Spinal cord (tissue), 10 donors: ENCODE results near the gene SLC8B1. TPM values are rescaled to one million over a fixed set of nuclear protein-coding genes. Genes with fewer than 3 reads are reported as not detected.
A peak's percentile ranks its signal among the peaks of the same experiment; 100 is the strongest.

Experiments
- DNase-seq, 6 donors: peaks; one replicate each; pipeline versions ENCODE4 v3.0.0 to v3.0.0-alpha.2; 2013 to 2015; ENCODE audit warnings: low spot score in 6 of 6, low read depth in 4 of 6
- H3K27ac ChIP-seq: one replicate; pipeline ENCODE4 v1.5.1; 2013; ENCODE audit warnings: low read depth, low read length, control low read depth
- H3K27me3 ChIP-seq: one replicate; pipeline ENCODE4 v1.6.1; 2013; ENCODE audit warnings: low read length; ENCODE audit not compliant: control insufficient read depth, insufficient read depth
- H3K36me3 ChIP-seq: one replicate; pipeline ENCODE4 v1.6.1; 2013; ENCODE audit warnings: low read length; ENCODE audit not compliant: control insufficient read depth, insufficient read depth
- H3K4me1 ChIP-seq: one replicate; pipeline ENCODE4 v1.6.1; 2013; ENCODE audit warnings: low read length; ENCODE audit not compliant: control insufficient read depth, insufficient read depth
- H3K4me3 ChIP-seq: one replicate; pipeline ENCODE4 v1.5.1; 2013; ENCODE audit warnings: low read depth, low read length, control low read depth
- H3K9me3 ChIP-seq: one replicate; pipeline ENCODE4 v1.6.1; 2013; ENCODE audit warnings: low read length; ENCODE audit not compliant: control insufficient read depth, insufficient read depth
- WGBS: methylation state at CpG from one replicate; pipeline ENCODE4 v1.1.5; 2013; ENCODE audit warnings: missing lambda C conversion rate; ENCODE audit not compliant: insufficient coverage; 5-methylcytosine and 5-hydroxymethylcytosine counted together
- polyA plus RNA-seq, 2 donors: library from polyadenylated mRNA; unstranded; fragments of 120-200 nt; gene quantifications; one replicate each; pipeline ENCODE4 v1.2.1, GENCODE V29; 2013; ENCODE audit not compliant: insufficient read length in 2 of 2
- total RNA-seq, 2 donors: library from RNA; depleted of rRNA in 1 of 2; stranded (reverse); fragments of 120-200 nt in 1 of 2; fragments of >200 nt in 1 of 2; gene quantifications; one replicate each; pipeline versions ENCODE4 v1.2.3 to v1.2.4, GENCODE V29; 2013 to 2014
- donor health status: healthy.

Gene SLC8B1
- total and polyA plus RNA-seq, 4 donors: 8.2 to 21.1 (median 11.6) TPM

DNA sequence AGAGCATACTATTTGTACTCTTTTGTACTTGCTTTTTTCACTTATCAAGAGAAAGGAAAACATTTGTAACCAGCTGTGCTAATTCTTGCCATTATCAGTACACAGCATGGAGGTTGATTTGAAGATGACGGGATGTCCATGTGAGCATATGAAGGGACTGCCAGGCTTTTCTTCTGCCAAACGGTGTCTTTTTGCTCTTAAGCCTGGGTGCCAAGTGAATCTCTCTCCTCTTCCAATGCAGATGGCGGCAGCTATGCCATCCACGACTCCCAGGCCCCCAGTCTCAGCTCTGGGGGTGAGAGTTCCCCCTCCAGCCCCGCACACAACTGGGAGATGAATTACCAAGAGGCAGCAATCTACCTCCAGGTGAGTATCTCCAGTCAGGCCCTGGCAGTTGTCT, 74.8 kb downstream of the SLC8B1 start:
- peak overlapping the region; percentile 78 for H3K27ac ChIP-seq
- DNase-seq: peak in 2 of 6 donors; percentile 55 to 57
- no peaks in the 10 kb centered on the region for H3K27me3 ChIP-seq
- peaks cover 22% of the 10 kb centered on the region for H3K4me1 ChIP-seq
- 50% methylated on average over 4 of the region's 5 CpGs for WGBS
- H3K36me3 ChIP-seq: peaks cover 5% of the 10 kb centered on the region
- H3K9me3 ChIP-seq: no peaks in the 10 kb centered on the region
- H3K4me3 ChIP-seq: no peak overlapping the region

GRCh38 chr12:113257564-113257963, 77.3 kb downstream of the SLC8B1 start:
- Histone ChIP-seq H3K27ac (no peak overlapping the region), H3K4me1 (peaks cover 23% of the 10 kb centered on the region), H3K27me3 (no peaks in the 10 kb centered on the region), H3K36me3 (no peaks in the 10 kb centered on the region), H3K9me3 (no peaks in the 10 kb centered on the region), H3K4me3 (no peak overlapping the region)
- no peak for DNase-seq

GRCh38 chr12:113254298-113254697, 80.6 kb downstream of the SLC8B1 start:
- peaks cover 18% of the 10 kb centered on the region for H3K4me1 ChIP-seq
- no peak overlapping the region for H3K4me3 ChIP-seq
- peaks cover 11% of the 10 kb centered on the region for H3K36me3 ChIP-seq
- 100% methylated on average over 2 of the region's 4 CpGs for WGBS
- no peaks in the 10 kb centered on the region for H3K9me3 ChIP-seq
- H3K27me3 ChIP-seq: no peaks in the 10 kb centered on the region
- no peak for DNase-seq
- H3K27ac ChIP-seq: no peak overlapping the region

GRCh38 chr12:113253532-113254285, 81.2 kb downstream of the SLC8B1 start:
- H3K36me3 ChIP-seq: peaks cover 15% of the 10 kb centered on the region
- H3K4me1 ChIP-seq: peaks cover 17% of the 10 kb centered on the region
- H3K4me3 ChIP-seq: no peak overlapping the region
- no peaks in the 10 kb centered on the region for H3K9me3 ChIP-seq
- H3K27me3 ChIP-seq: no peaks in the 10 kb centered on the region
- no peak overlapping the region for H3K27ac ChIP-seq
- 100% methylated on average over 1 of the region's 5 CpGs for WGBS
- no peak for DNase-seq

- no peak overlapping the region for H3K4me3 ChIP-seq
- no peaks in the 10 kb centered on the region for H3K27me3 ChIP-seq
- H3K4me1 ChIP-seq: peaks cover 23% of the 10 kb centered on the region
- peaks cover 21% of the 10 kb centered on the region for H3K36me3 ChIP-seq
- 60% methylated on average over 10 of the region's 10 CpGs for WGBS
- H3K27ac ChIP-seq: no peak overlapping the region
- no peak for DNase-seq
- H3K9me3 ChIP-seq: no peaks in the 10 kb centered on the region
Observed at GRCh38 chr12:113252494-113252893, 82.4 kb downstream of the SLC8B1 start.

- Histone ChIP-seq H3K36me3 (peaks cover 26% of the 10 kb centered on the region), H3K4me1 (peaks cover 33% of the 10 kb centered on the region), H3K4me3 (no peak overlapping the region), H3K9me3 (no peaks in the 10 kb centered on the region), H3K27me3 (no peaks in the 10 kb centered on the region), H3K27ac (no peak overlapping the region)
- no peak for DNase-seq
- 95% methylated on average over 14 of the region's 16 CpGs for WGBS
Observed at GRCh38 chr12:113251404-113252070, 83.4 kb downstream of the SLC8B1 start.

DNA sequence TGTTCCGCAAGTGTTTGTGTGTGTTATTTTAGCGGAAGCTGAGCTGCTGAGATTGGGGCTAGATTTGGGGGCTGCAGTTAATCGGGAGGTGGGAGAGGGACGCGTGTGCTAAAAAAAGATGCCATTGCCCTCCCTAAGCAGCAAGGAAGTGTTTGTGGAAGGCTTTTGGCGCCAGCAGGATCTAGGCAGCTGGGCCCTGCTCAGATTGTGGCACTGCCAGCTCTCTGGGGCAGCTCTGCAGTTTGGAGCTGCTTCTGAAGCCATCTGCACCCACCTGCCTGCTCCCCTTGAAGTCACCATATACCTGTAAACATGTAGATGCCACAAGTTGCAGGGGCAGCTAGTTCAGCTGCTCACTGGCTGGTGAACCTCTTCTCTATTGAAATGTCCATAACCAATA, 84.9 kb downstream of the SLC8B1 start:
- peaks cover 28% of the 10 kb centered on the region for H3K36me3 ChIP-seq
- H3K27ac ChIP-seq: no peak overlapping the region
- 78% methylated on average over 6 of the region's 6 CpGs for WGBS
- H3K27me3 ChIP-seq: no peaks in the 10 kb centered on the region
- H3K4me3 ChIP-seq: no peak overlapping the region
- no peak for DNase-seq
- peaks cover 48% of the 10 kb centered on the region for H3K4me1 ChIP-seq
- H3K9me3 ChIP-seq: no peaks in the 10 kb centered on the region

DNA sequence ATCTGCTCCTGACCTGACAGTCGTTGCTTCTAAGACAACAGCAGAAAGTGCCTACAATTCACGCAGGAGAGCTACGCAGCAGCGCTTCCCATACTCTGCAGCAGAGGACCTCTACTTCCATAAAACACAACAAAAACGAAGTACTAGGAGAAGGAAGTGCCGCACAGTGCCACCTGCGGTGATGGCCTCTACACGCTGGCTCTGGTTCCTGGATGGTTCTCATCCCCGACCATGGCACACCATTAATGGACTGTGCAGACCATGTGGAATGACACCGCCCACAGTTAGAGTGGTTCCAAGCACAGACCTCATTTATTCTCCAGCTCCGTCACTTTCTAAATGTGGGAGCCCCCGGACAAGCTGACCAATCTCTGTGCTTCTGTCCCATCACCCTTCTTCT, 85.4 kb downstream of the SLC8B1 start:
- no peak for DNase-seq
- Histone ChIP-seq H3K27me3 (no peaks in the 10 kb centered on the region), H3K9me3 (no peaks in the 10 kb centered on the region), H3K27ac (no peak overlapping the region), H3K4me1 (peaks cover 53% of the 10 kb centered on the region), H3K4me3 (no peak overlapping the region), H3K36me3 (peaks cover 28% of the 10 kb centered on the region)
- WGBS: 84% methylated on average over 11 of the region's 12 CpGs

GRCh38 chr12:113248842-113249435, 86.0 kb downstream of the SLC8B1 start:
- H3K9me3 ChIP-seq: no peaks in the 10 kb centered on the region
- H3K36me3 ChIP-seq: peaks cover 28% of the 10 kb centered on the region
- H3K27me3 ChIP-seq: no peaks in the 10 kb centered on the region
- H3K4me3 ChIP-seq: no peak overlapping the region
- H3K4me1 ChIP-seq: peaks cover 59% of the 10 kb centered on the region
- DNase-seq: no peak
- 86% methylated on average over 3 of the region's 11 CpGs for WGBS
- no peak overlapping the region for H3K27ac ChIP-seq
